A549 (cell line): ENCODE data around the gene TLR5.

Experiments used
- CHD4 ChIP-seq: fragments of 200-600 bp; sonication (generic); IDR thresholded peaks from 2 replicates; pipeline ENCODE4 v1.6.1; 2016; ENCODE audit warnings: antibody characterized with exemption, mild to moderate bottlenecking, borderline replicate concordance
- CTCF ChIP-seq: fragments of >200 bp; sonication (Bioruptor Twin); formaldehyde crosslinking; IDR thresholded peaks from 3 replicates; pipeline ENCODE4 v1.5.1; 2016
- EP300 ChIP-seq, 2 experiments: fragments of >200 bp; sonication (Bioruptor Twin); formaldehyde crosslinking; IDR thresholded peaks; 2 replicates in 1 of 2; 3 replicates in 1 of 2; pipeline ENCODE4 v1.6.1; 2016 to 2017
- JUN ChIP-seq, 2 experiments: fragments of >200 bp; sonication (Bioruptor Twin); formaldehyde crosslinking; IDR thresholded peaks; 2 replicates in 1 of 2; 3 replicates in 1 of 2; pipeline ENCODE4 v1.6.1; 2016 to 2017
- JUNB ChIP-seq: fragments of >200 bp; sonication (Bioruptor Twin); formaldehyde crosslinking; IDR thresholded peaks from 2 replicates; pipeline ENCODE4 v1.6.1; 2016
- KDM1A ChIP-seq: fragments of 200-600 bp; sonication (generic); IDR thresholded peaks from 2 replicates; pipeline ENCODE4 v1.6.1; 2016; ENCODE audit warnings: low read depth, mild to moderate bottlenecking
- MAFK ChIP-seq: fragments of 450-650 bp; IDR thresholded peaks from 2 replicates; pipeline ENCODE4 v1.6.1; 2014; ENCODE audit not compliant: partially characterized antibody
- MAZ ChIP-seq: fragments of 150-350 bp; IDR thresholded peaks from 2 replicates; pipeline ENCODE4 v1.6.1; 2014; ENCODE audit warnings: antibody characterized with exemption, low read depth, low read length, borderline replicate concordance
- POLR2A ChIP-seq: IDR thresholded peaks from 2 replicates; pipeline ENCODE4 v1.6.1; 2012; ENCODE audit warnings: mild to moderate bottlenecking, low read length
- REST ChIP-seq: fragments of 200-600 bp; sonication (generic); IDR thresholded peaks from 2 replicates; pipeline ENCODE4 v1.6.1; 2016; ENCODE audit warnings: antibody characterized with exemption, mild to moderate bottlenecking, moderate library complexity
- RFX5 ChIP-seq: fragments of 450-650 bp; IDR thresholded peaks from 2 replicates; pipeline ENCODE4 v1.7.1; 2014; ENCODE audit warnings: antibody characterized with exemption, mild to moderate bottlenecking, moderate library complexity
- SMC3 ChIP-seq: fragments of >200 bp; sonication (Bioruptor Twin); formaldehyde crosslinking; IDR thresholded peaks from 3 replicates; pipeline ENCODE4 v1.6.1; 2018; ENCODE audit warnings: inconsistent platforms
- USF2 ChIP-seq: fragments of 450-650 bp; IDR thresholded peaks from 2 replicates; pipeline ENCODE4 v1.6.1; 2014; ENCODE audit warnings: antibody characterized with exemption
- TF ChIP-seq, protein P1 (sequence below): IDR thresholded peaks from 2 replicates; pipeline ENCODE4 v1.6.1; 2012

- no peak for TF ChIP-seq REST
- TF ChIP-seq SMC3 = no peak
- no peak for TF ChIP-seq USF2
- no peak for TF ChIP-seq CTCF
- TF ChIP-seq, protein P1, sequence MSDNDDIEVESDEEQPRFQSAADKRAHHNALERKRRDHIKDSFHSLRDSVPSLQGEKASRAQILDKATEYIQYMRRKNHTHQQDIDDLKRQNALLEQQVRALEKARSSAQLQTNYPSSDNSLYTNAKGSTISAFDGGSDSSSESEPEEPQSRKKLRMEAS = no peak
- no peak for TF ChIP-seq POLR2A
- TF ChIP-seq MAFK = no peak
- no peak for TF ChIP-seq MAZ
- no peak for TF ChIP-seq KDM1A
- no peak for TF ChIP-seq RFX5
- TF ChIP-seq EP300 (IDR thresholded peaks at IDR 0.05) = no peak
- no peak for TF ChIP-seq JUN (IDR thresholded peaks at IDR 0.05)
- no peak for TF ChIP-seq JUNB
- no peak for TF ChIP-seq CHD4
Measured at GRCh38 chr1:223186800-223187199, 43.8 kb upstream of the TLR5 start.
